HG03175 (cell line): Measurements from ENCODE around the gene FBXO27.
"Not testable (repeated sequence)": the region's sequence is repeated elsewhere in the genome, so short reads cannot be mapped to it uniquely, and the experiment has no call there.

Experiments
- ATAC-seq: cut with Tn5 transposase; IDR thresholded peaks from one replicate; pipeline ENCODE4 v1.9.1; 2021; ENCODE audit warnings: mild to moderate bottlenecking, moderate library complexity; ENCODE audit not compliant: unreplicated experiment

The FBXO27 gene

DNA sequence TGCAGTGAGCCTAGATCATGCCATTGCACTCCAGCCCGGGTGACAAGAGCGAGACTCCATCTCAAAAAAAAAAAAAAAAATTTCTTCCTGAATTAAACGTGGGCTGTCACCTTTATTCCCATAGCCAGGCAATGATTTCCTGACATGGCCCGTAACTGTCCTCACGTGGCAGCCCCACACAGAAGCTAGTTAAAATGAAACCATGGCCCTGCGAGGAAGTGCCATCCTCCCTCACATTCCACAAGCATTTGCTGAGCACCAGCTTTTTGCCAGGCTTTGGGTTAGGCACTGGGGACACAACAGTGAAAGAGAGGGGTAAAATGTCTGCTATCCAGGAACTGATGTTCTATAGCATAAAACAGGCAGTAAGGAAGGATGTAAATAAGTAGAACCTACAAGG lies 13.2 kb upstream of the FBXO27 start:
- ATAC-seq, result no peak

DNA sequence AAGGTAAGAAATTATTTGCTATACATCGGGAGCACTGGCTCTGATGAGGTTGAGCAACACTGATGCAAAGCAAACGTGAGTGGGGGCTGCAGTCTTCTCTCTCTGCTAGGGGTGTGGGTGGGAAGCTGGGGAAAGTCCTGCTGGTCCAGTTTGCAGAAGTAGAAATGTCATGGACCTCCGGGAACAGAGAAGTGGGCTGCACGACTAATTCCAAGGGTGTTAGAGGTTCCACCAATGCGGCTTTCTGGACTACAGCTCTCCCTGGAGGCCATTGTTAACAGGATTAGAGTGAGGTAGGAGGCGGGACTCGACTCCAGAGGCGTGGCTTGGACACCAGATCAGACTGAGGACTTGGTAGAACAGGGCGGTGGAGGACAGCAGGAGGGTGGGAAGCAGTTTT lies 5.7 kb upstream of the FBXO27 start:
- ATAC-seq, result no peak

GRCh38 chr19:39037194-39037593 lies 4.8 kb upstream of the FBXO27 start:
- no peak for ATAC-seq

- ATAC-seq, result no peak
Observed at GRCh38 chr19:39036581-39036980, 4.2 kb upstream of the FBXO27 start.

DNA sequence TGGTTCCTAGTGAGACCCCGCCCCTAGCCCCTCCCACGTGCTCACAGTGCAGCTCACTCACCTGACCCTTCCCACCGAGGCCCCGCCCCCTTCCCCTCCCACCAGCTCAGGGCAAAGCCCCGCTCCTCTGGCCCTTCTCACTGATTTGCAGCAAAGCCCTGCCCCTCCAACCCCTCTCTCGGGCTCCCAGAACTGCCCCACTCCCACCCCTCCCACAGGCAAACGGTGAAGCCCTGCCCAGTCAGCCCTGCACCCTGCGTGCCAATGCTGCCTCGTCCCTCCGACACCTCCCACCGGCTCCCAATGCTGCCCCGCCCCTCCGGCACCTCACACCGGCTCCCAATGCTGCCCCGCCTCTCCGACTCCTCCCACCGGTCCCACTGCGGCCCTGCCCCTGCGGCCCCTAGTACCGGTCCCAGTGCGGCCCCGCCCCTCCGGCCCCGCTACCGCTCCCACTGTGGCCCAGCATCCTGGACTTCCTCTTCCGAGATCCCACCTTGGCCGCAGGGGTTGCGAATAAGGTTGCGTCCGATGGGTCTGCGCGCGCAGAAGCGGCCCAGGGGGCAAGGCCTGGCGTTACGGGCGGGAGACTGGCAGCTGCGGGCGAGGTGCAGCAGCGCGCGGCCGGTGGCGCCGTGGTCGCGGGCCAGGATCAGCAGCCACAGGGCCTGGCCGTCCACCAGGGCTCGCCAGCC lies 834 bp downstream of the FBXO27 start:
- ATAC-seq, result peak; percentile 79

- ATAC-seq, result no peak
Observed at GRCh38 chr19:39030854-39031367, 1.4 kb downstream of the FBXO27 start.

DNA sequence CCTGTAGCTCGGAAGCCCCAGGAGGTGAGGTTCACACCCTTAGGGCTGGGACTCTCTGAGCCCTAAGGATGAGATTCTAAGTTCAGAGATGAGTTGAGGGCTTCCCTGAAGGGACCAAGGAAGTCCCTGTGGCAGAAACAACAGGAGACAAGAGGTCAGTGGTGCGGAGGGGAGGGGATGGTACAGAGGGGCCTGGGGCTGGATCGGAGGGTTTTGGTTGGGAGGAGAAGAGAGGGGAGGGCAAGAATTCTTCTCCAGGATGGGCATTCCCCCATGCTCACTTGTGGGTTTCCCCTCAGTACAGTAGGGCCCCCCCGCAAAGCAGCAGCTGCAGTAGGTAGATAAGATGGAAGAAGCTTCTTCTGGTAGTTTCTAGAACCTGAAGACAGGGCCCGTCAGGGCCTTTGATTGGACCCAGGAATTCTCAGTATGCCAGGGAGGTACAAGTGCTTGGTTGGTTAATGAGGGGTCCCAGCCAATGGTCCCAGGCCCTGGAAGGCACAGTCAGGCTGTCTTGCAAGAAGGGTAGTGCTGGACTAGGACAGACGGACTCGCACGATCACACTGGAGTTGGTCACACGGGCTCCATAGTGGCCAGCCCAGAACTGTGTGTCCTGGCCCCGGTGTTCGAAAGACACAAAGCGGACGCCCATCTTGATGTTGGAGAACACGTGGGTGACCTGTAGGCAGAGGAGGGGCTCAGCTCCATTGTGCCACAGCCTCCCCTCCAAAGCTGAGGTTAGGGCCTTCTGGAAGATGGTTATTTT lies 7.3 kb downstream of the FBXO27 start:
- ATAC-seq, result no peak

DNA sequence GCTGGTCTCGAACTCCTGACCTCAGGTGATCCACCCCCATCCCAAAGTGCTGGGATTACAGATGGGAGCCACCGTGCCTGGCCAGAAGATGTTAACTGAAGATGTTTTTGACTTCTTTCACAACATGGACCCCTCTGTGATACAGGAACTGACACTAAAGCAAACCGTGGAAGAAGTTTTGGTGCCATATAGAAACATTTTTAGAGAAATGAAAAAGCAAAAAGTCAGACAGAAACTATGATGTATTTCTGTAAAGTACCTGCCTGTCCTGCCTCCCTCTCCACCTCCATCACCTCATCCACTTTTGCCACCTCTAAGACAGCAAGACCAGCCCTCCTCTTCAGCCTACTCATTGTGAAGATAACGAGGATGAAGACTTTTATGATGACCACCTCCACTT lies 11.3 kb downstream of the FBXO27 start:
- ATAC-seq, result no peak

GRCh38 chr19:39017646-39018045 lies 14.7 kb downstream of the FBXO27 start:
- ATAC-seq, result no peak

DNA sequence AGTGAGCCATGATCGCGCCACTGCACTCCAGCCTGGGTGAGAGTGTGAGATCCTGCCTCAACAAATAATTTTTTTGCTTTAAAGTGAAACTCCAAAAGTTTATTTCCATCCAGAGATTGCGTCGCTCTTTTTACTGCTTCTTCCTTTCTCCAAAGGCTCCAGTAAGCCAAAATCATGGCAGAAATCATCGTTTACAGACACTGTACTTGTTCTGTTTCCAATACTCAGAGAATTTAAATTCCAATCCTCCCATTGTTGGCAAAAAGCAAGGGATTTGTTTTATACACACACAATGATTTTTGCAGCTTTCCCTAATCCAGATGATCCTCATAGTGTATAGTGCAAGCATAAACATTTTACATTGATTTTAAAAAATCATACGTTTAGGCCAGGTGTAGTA lies 15.3 kb downstream of the FBXO27 start:
- ATAC-seq, result no peak

- ATAC-seq, result no peak
Observed at GRCh38 chr19:39014037-39014436, 18.3 kb downstream of the FBXO27 start.

GRCh38 chr19:39009001-39009400 lies 23.3 kb downstream of the FBXO27 start:
- no peak for ATAC-seq

- no peak for ATAC-seq
Observed at GRCh38 chr19:39008137-39008536, 24.2 kb downstream of the FBXO27 start.

- no peak for ATAC-seq
Observed at GRCh38 chr19:39007096-39007495, 25.3 kb downstream of the FBXO27 start.

- ATAC-seq, result no peak
Observed at GRCh38 chr19:39004403-39004802, 27.9 kb downstream of the FBXO27 start.

DNA sequence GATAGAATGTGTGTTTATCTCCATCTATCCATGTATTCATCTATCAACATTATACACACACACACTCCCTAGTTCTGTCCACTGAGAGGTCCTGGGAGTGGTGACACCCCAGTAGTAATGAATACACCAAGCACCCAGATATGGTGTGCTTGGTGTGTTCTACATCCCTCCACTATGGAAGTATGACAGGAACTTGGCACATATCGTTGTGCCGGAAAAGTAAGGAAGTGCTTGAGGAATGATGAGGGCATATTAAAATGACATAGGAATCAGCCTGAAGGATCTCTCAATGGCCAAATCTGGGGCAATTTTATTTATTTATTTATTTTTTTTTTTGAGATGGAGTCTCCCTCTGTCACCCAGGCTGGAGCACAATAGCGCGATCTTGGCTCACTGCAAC lies 28.6 kb downstream of the FBXO27 start:
- ATAC-seq, result no peak

GRCh38 chr19:39003188-39003587 lies 29.2 kb downstream of the FBXO27 start:
- no peak for ATAC-seq

DNA sequence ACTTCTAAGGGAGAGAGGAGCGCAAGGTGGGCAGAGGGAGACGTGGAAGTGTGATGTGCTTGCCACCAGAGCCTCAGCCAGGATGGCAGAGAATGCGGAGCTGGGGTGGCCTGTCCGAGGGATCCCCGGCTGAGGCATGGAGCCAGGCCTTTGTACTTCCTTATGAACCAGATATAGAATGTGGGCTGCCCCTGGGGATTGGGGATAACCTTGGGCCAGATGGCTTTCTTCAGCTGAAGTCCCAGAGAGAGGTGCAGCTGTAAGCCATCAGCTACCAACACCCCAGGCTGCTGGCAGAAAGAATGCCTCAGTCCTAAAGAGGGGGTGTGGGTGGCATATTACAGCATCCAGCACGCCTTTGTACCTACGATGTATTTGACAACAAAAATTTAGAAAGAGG lies 31.3 kb downstream of the FBXO27 start:
- no peak for ATAC-seq

DNA sequence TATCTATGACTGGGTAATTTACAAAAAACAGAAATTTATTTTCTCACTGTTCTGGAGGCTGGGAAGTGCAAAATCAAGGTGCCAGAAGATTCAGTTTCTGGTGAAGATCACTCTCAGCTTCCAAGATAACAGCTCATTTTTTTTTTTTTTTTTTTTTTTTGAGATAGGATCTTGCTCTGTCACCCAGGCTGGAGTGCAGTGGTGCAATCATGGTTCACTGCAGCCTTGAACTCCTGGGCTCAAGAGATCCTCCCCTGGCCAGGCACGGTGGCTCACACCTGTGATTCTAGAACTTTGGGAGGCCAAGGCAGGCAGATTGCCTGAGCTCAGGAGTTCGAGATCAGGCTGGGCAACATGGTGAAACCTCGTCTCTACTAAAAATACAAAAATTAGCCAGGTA lies 34.8 kb downstream of the FBXO27 start:
- ATAC-seq, result not testable (repeated sequence)

DNA sequence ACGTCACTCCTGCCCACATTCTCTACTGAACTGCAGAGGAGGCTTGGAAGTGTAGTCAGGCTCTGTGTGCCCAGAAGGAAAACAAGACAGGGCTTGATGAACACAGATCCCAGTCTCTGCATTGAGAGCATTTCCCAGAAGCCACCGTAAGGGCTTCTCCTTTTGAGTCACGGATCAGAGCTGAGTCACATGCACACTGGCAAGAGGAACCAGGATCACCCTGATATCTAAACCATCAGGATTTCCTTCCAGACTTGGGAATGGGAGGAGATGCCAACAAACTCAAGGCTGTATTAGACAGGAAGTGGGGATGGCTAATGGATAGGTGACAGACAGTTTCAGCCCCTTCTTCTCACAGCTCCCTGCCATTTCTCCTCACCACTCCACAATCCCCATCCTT lies 39.1 kb downstream of the FBXO27 start:
- no peak for ATAC-seq

DNA sequence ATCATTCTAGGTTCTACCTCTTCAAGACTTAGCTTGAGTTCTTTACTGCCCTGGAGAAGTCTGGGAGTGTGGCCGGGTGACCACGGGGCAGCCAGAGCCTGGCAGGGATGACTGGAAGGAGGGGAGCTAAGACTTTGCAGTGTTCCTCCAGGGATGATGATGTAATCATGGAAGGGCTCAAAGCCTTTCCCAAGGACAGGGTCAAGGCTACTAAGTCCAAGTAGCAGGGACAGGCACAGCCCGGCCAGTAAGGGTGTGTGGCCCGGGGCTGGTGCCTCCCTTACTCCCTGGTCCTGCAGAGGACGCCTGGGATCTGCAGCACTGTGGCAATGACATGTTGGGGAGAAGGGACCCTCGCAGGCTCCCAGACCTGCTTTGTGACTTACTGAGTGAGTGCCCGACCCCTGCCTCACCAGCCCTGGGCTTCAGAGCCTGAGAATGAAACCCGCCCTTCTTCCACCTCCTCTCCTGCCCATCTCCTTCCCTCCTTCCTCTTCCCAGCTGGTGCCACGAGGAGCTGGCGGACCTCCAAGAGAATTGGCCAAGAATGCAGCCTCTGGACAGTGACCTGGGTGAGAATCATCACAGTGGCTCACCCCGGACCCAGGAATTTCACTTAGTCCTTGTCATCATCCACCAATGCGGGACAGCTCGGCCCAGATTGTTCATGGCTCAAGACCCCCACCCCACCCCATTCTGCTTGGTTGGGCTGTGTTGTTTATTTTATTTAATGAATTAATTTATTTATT lies 41.2 kb downstream of the FBXO27 start:
- ATAC-seq, result no peak

GRCh38 chr19:38989614-38990013 lies 42.7 kb downstream of the FBXO27 start:
- ATAC-seq, result not testable (repeated sequence)
